ENCODE results near the gene UQCRHL. TPM values are rescaled to one million over a fixed set of nuclear protein-coding genes. Genes with fewer than 3 reads are reported as not detected.

UQCRHL gene
- total and polyA plus RNA-seq, 2 of the 8 experiments (the other 6 are each of a cell fraction or from before 2014, with no cell fraction given): 3.7 to 3.9 TPM

DNA sequence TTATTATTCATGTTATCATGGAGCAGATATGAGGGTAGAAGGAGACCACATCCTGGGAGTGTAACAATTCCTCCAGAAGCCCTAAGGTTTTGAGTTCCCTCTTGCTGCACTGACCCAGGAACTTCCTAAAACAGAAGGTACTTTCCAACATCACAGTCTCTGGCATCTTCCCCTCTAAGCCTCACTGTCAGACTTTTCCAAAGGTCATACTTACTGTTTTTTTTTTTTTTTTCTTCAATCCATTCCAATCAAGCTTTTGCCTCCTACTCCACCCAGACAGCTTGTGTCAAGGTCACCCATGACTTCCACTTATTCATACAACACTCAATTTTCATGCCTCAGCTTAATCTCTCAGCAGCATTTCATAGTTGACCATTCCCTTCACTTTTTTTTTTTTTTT is 18.4 kb upstream of the UQCRHL start:
- FAIRE-seq: no peak
- no peak overlapping the region for H3K56ac ChIP-seq (replicated peaks; ENCODE audit: insufficient read length, low read depth, low read length)

More for the DNA sequence above, 18.4 kb upstream of the UQCRHL start:
- Histone ChIP-seq H3K23ac (ENCODE audit: insufficient read length) (no peak overlapping the region), H3K4me2 (ENCODE audit: insufficient read depth in 1 of 2, low read depth in 2 of 2, low read length in 2 of 2) (no peak overlapping the region), H3K36me3 (ENCODE audit: control insufficient read depth in 2 of 4, insufficient read depth in 4 of 4, low read length in 3 of 4) (no peaks in the 10 kb centered on the region), H2BK5ac (ENCODE audit: low read depth, low read length) (no peak overlapping the region), H2BK15ac (ENCODE audit: low read length) (no peak overlapping the region), H3K23me2 (ENCODE audit: low read depth, low read length) (no peaks in the 10 kb centered on the region), H3K4me1 (replicated peaks in 1 of 4; ENCODE audit: control insufficient read depth in 3 of 4, insufficient read depth in 4 of 4, low read length in 3 of 4) (peaks cover 0 to 12% (median 4%) of the 10 kb centered on the region in 4 experiments; a peak in 3 of 7 replicates), H3K4me3 (ENCODE audit: extremely low read depth in 1 of 4, insufficient read depth in 2 of 4, low read depth in 3 of 4, low read length in 4 of 4) (no peak overlapping the region), H2BK120ac (replicated peaks; ENCODE audit: low read depth, low read length) (no peak overlapping the region), H3K27me3 (replicated peaks in 1 of 4; ENCODE audit: control insufficient read depth in 3 of 4, extremely low read depth in 1 of 4, insufficient read depth in 3 of 4, low read length in 3 of 4) (no peaks in the 10 kb centered on the region), H3K9ac (replicated peaks in 1 of 4; ENCODE audit: extremely low read depth in 1 of 4, low read depth in 3 of 4, low read length in 3 of 4) (no peak overlapping the region), H4K5ac (ENCODE audit: insufficient read length, low read depth, low read length) (no peak overlapping the region), H3K9me3 (ENCODE audit: insufficient read depth in 2 of 2, low read depth in 1 of 2, low read length in 1 of 2) (no peaks in the 10 kb centered on the region), H3K27ac (ENCODE audit: low read depth, low read length) (no peak overlapping the region), H3K18ac (ENCODE audit: extremely low read depth, low read length) (no peak overlapping the region), H2BK20ac (ENCODE audit: low read length) (no peak overlapping the region), H3K4ac (replicated peaks; ENCODE audit: insufficient read length, low read depth, low read length) (no peak overlapping the region), H2BK12ac (ENCODE audit: low read depth, low read length) (no peak overlapping the region), H3K14ac (ENCODE audit: insufficient read length) (no peak overlapping the region), H2AK5ac (ENCODE audit: low read depth, low read length) (no peak overlapping the region), H3K79me1 (ENCODE audit: low read depth, low read length) (no peaks in the 10 kb centered on the region), H2AFZ (ENCODE audit: low read length) (no peak overlapping the region), H3K79me2 (ENCODE audit: control insufficient read depth in 1 of 2, insufficient read depth in 2 of 2, low read length in 2 of 2) (no peaks in the 10 kb centered on the region), H4K8ac (ENCODE audit: extremely low read depth, insufficient read depth, low read length) (no peak overlapping the region), H4K91ac (replicated peaks; ENCODE audit: insufficient read length, low read length) (no peak overlapping the region), H4K20me1 (replicated peaks in 1 of 2; ENCODE audit: control insufficient read depth in 1 of 2, insufficient read depth in 2 of 2, low read length in 2 of 2) (no peaks in the 10 kb centered on the region)
- TF ChIP-seq CHD2 (IDR thresholded peaks at IDR 0.05; ENCODE audit: low read length) (no peak), SP2 (IDR thresholded peaks at IDR 0.05; ENCODE audit: low read length) (no peak), SAP30 (IDR thresholded peaks at IDR 0.05; ENCODE audit: insufficient read depth, insufficient replicate concordance, low read length) (no peak), BACH1 (IDR thresholded peaks at IDR 0.05; ENCODE audit: low read length) (no peak)
- no peak for DNase-seq (ENCODE audit: low read depth in 1 of 2, low spot score in 2 of 2)
- CTCF ChIA-PET (ENCODE audit: partially characterized antibody): interaction anchor here (1.2 to 2.5 kb wide), 2 partner anchors 10 to 22 kb away, joined by 3 to 13 read pairs; no protein-coding TSS in a partner anchor
- POLR2A ChIA-PET (ENCODE audit: partially characterized antibody): interaction anchor here (0.6 kb wide), 1 partner anchor 316 kb away, joined by 3 read pairs; no protein-coding TSS in a partner anchor

Measured in H1 (cell line).